Activated CD8-positive, alpha-beta memory T cell treated with anti-CD3 and anti-CD28 coated beads, Interleukin-2, amount 10 ng/mL, durations not matched to agents 7 days and 5 days (primary cell): Measurements from ENCODE around the gene EIF4G1. TPM values are rescaled to one million over a fixed set of nuclear protein-coding genes. Genes with fewer than 3 reads are reported as not detected.

Experiments used
- ATAC-seq: fragments of 150-1000 bp; cut with Tn5 transposase; one replicate; pipeline ENCODE4 v1.10.0; 2021; ENCODE audit warnings: moderate library complexity
- CTCF ChIA-PET: fragments of 350-600 bp; sonication (Branson Sonifier 250); formaldehyde crosslinking; loops from one replicate; lab custom pipeline; 2021; ENCODE audit warnings: antibody characterized with exemption; lab: Charles Lee
- DNase-seq: peaks from one replicate; pipeline ENCODE4 v3.0.0-alpha.2; 2020
- H3K27ac Mint-ChIP-seq: one replicate; pipeline ENCODE4 v1.8.0; 2021; ENCODE audit warnings: mild to moderate bottlenecking, mixed read lengths
- H3K27me3 Mint-ChIP-seq: one replicate; pipeline ENCODE4 v1.8.0; 2021; ENCODE audit warnings: mixed read lengths
- H3K36me3 Mint-ChIP-seq: one replicate; pipeline ENCODE4 v1.8.0; 2021; ENCODE audit warnings: mild to moderate bottlenecking, mixed read lengths
- H3K4me1 Mint-ChIP-seq: one replicate; pipeline ENCODE4 v1.8.0; 2021; ENCODE audit warnings: mixed read lengths
- H3K4me3 Mint-ChIP-seq: one replicate; pipeline ENCODE4 v1.8.0; 2021; ENCODE audit warnings: mild to moderate bottlenecking, moderate library complexity, mixed read lengths
- H3K9me3 Mint-ChIP-seq: one replicate; pipeline ENCODE4 v1.8.0; 2022; ENCODE audit warnings: low read depth, mixed read lengths
- total RNA-seq, 2 experiments: library from RNA; stranded (reverse); gene quantifications; one replicate each; pipeline ENCODE4 v1.2.3, GENCODE V29; 2021

Gene EIF4G1
- total RNA-seq, 2 experiments from 2014 or later, result 348 to 471 TPM

- no peak for DNase-seq
- no peak overlapping the region for H3K4me3 Mint-ChIP-seq
- CTCF ChIA-PET, result interaction anchor here (1.2 to 1.5 kb wide), 2 partner anchors 138 to 166 kb away, joined by 3 to 4 read pairs; no protein-coding TSS in a partner anchor
- no peaks in the 10 kb centered on the region for H3K36me3 Mint-ChIP-seq
- H3K9me3 Mint-ChIP-seq, result no peaks in the 10 kb centered on the region
- H3K4me1 Mint-ChIP-seq, result peaks cover 7% of the 10 kb centered on the region
- no peak for ATAC-seq
- H3K27ac Mint-ChIP-seq, result no peak overlapping the region
- peaks cover 55% of the 10 kb centered on the region for H3K27me3 Mint-ChIP-seq
Measured at GRCh38 chr3:184375747-184376461, 61.5 kb downstream of the EIF4G1 start.

- no peak for ATAC-seq
- Mint-ChIP-seq H3K4me3 (no peak overlapping the region), H3K36me3 (no peaks in the 10 kb centered on the region), H3K27ac (no peak overlapping the region), H3K4me1 (peaks cover 4% of the 10 kb centered on the region), H3K27me3 (peaks cover 70% of the 10 kb centered on the region), H3K9me3 (no peaks in the 10 kb centered on the region)
- CTCF ChIA-PET, result interaction anchor here (0.7 kb wide), 1 partner anchor 136 kb away, joined by 3 read pairs; no protein-coding TSS in a partner anchor
- DNase-seq, result no peak
Measured at GRCh38 chr3:184377374-184377773, 63.0 kb downstream of the EIF4G1 start.

GRCh38 chr3:184377882-184378445 lies 63.6 kb downstream of the EIF4G1 start, which contains the start of gene THPO:
Gene THPO (minus strand): TSS chr3:184378207. CDS start chr3:184376259, 1,948 bp downstream.
- DNase-seq (no peak), ATAC-seq (no peak)
- Mint-ChIP-seq H3K9me3 (no peaks in the 10 kb centered on the region), H3K4me3 (no peak within 1 kb of the TSS), H3K4me1 (peaks cover 4% of the 10 kb centered on the region), H3K36me3 (no peaks in the 10 kb centered on the region), H3K27ac (no peak within 1 kb of the TSS), H3K27me3 (peaks cover 75% of the 10 kb centered on the region)
- CTCF ChIA-PET, result interaction anchor here (0.7 kb wide), 1 partner anchor 136 kb away, joined by 3 read pairs; no protein-coding TSS in a partner anchor

- H3K27me3 Mint-ChIP-seq, result peaks cover 74% of the 10 kb centered on the region
- CTCF ChIA-PET, result no interaction called here
Measured at GRCh38 chr3:184378651-184379357, 64.4 kb downstream of the EIF4G1 start.

GRCh38 chr3:184379358-184380184 lies 65.2 kb downstream of the EIF4G1 start, which contains the start of gene CHRD:
Gene CHRD (plus strand): TSS chr3:184380054. CDS start chr3:184380319, 265 bp downstream.
- no peak for ATAC-seq
- DNase-seq, result no peak
- H3K27me3 Mint-ChIP-seq, result peaks cover 70% of the 10 kb centered on the region
- H3K27ac Mint-ChIP-seq, result no peak within 1 kb of the TSS
- peak within 1 kb of the TSS; percentile 20 for H3K4me3 Mint-ChIP-seq
- no peaks in the 10 kb centered on the region for H3K36me3 Mint-ChIP-seq
- CTCF ChIA-PET, result interaction anchor here (2.1 kb wide), 1 partner anchor 8 kb away, joined by 6 read pairs; no protein-coding TSS in a partner anchor
- no peaks in the 10 kb centered on the region for H3K9me3 Mint-ChIP-seq
- peaks cover 4% of the 10 kb centered on the region for H3K4me1 Mint-ChIP-seq

More at GRCh38 chr3:184378651-184379357, 64.4 kb downstream of the EIF4G1 start:
- no peaks in the 10 kb centered on the region for H3K9me3 Mint-ChIP-seq
- ATAC-seq (no peak), DNase-seq (no peak)
- no peak overlapping the region for H3K4me3 Mint-ChIP-seq
- no peaks in the 10 kb centered on the region for H3K36me3 Mint-ChIP-seq
- H3K4me1 Mint-ChIP-seq, result peaks cover 4% of the 10 kb centered on the region
- no peak overlapping the region for H3K27ac Mint-ChIP-seq

- Mint-ChIP-seq H3K9me3 (no peaks in the 10 kb centered on the region), H3K36me3 (no peaks in the 10 kb centered on the region), H3K4me1 (peaks cover 4% of the 10 kb centered on the region), H3K27me3 (peaks cover 66% of the 10 kb centered on the region), H3K4me3 (no peak overlapping the region), H3K27ac (no peak overlapping the region)
- CTCF ChIA-PET, result interaction anchor here (1.2 to 2.1 kb wide), 2 partner anchors 9 to 16 kb away, joined by 3 to 6 read pairs; no protein-coding TSS in a partner anchor
- no peak for DNase-seq
- no peak for ATAC-seq
Measured at GRCh38 chr3:184380185-184380626, 65.8 kb downstream of the EIF4G1 start.

- peaks cover 4% of the 10 kb centered on the region for H3K4me1 Mint-ChIP-seq
- CTCF ChIA-PET, result interaction anchor here (0.9 to 2.1 kb wide), 4 partner anchors 9 to 158 kb away, joined by 3 to 6 read pairs (median 3); no protein-coding TSS in a partner anchor
- peaks cover 61% of the 10 kb centered on the region for H3K27me3 Mint-ChIP-seq
- DNase-seq (no peak), ATAC-seq (peak; percentile 49)
- H3K36me3 Mint-ChIP-seq, result no peaks in the 10 kb centered on the region
- no peaks in the 10 kb centered on the region for H3K9me3 Mint-ChIP-seq
- H3K27ac Mint-ChIP-seq, result no peak overlapping the region
- H3K4me3 Mint-ChIP-seq, result peak overlapping the region; percentile 20
Measured at GRCh38 chr3:184380627-184381260, 66.3 kb downstream of the EIF4G1 start.

- Mint-ChIP-seq H3K36me3 (no peaks in the 10 kb centered on the region), H3K4me1 (peaks cover 4% of the 10 kb centered on the region), H3K27ac (no peak overlapping the region), H3K9me3 (no peaks in the 10 kb centered on the region), H3K4me3 (no peak overlapping the region), H3K27me3 (peaks cover 57% of the 10 kb centered on the region)
- ATAC-seq, result peak; percentile 14
- DNase-seq, result no peak
- CTCF ChIA-PET, result interaction anchor here (0.9 to 2.1 kb wide), 4 partner anchors 10 to 157 kb away, joined by 3 to 6 read pairs (median 3); no protein-coding TSS in a partner anchor
Measured at GRCh38 chr3:184381261-184382224, 67.1 kb downstream of the EIF4G1 start.

GRCh38 chr3:184382326-184383032 lies 68.1 kb downstream of the EIF4G1 start:
- DNase-seq (no peak), ATAC-seq (no peak)
- H3K9me3 Mint-ChIP-seq, result no peaks in the 10 kb centered on the region
- H3K27me3 Mint-ChIP-seq, result peaks cover 49% of the 10 kb centered on the region
- H3K4me1 Mint-ChIP-seq, result peaks cover 4% of the 10 kb centered on the region
- CTCF ChIA-PET, result no interaction called here
- no peaks in the 10 kb centered on the region for H3K36me3 Mint-ChIP-seq
- H3K4me3 Mint-ChIP-seq, result no peak overlapping the region
- no peak overlapping the region for H3K27ac Mint-ChIP-seq

GRCh38 chr3:184383033-184383740 lies 68.8 kb downstream of the EIF4G1 start:
- CTCF ChIA-PET, result interaction anchor here (0.7 to 3.1 kb wide), 2 partner anchors 12 to 78 kb away, joined by 4 to 21 read pairs; no protein-coding TSS in a partner anchor
- DNase-seq (no peak), ATAC-seq (no peak)
- Mint-ChIP-seq H3K4me3 (no peak overlapping the region), H3K9me3 (no peaks in the 10 kb centered on the region), H3K27me3 (peaks cover 42% of the 10 kb centered on the region), H3K36me3 (no peaks in the 10 kb centered on the region), H3K27ac (no peak overlapping the region), H3K4me1 (peaks cover 4% of the 10 kb centered on the region)
